ENCODE measurements around the gene UST.

DNA sequence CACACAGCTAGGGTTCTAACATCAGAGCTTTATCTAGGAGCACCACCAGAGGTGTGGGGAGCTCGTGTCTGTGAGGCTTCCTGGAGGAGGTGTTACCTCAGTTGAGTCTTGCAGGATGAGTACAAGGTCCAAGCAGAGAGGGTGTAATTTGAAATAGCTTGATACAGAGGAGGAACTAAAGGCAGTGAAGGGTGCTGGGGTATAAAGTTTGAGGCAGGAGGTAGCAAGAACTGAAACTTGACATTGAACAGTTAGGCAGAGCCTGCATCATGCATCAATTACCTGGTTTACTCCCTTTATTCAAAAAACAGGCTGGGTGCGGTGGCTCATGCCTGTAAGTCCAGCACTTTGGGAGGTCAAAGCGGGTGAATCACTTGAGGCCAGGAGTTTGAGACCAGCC is 241.2 kb downstream of the UST start:
- TF ChIP-seq CTCF (IDR thresholded peaks at IDR 0.05), result no peak
- TF ChIP-seq EZH2 (IDR thresholded peaks at IDR 0.05), result no peak
- no peak for TF ChIP-seq EZH2phosphoT487 (IDR thresholded peaks at IDR 0.05)
